Measurements from ENCODE around the gene MED17. TPM values are rescaled to one million over a fixed set of nuclear protein-coding genes. Genes with fewer than 3 reads are reported as not detected.

The MED17 gene
- total RNA-seq (10 to 100 TPM; 26.9 to 38.3 (median 33.4) TPM), polyA plus RNA-seq (10 to 100 TPM; 24.9 to 30.8 TPM)
- long read RNA-seq, donor 1, full-length matches to known transcripts: 65 of 68 reads
- long read RNA-seq, donor 1, partial matches to known transcripts: 2 of 68 reads
- long read RNA-seq, donor 1, other reads (novel, unspliced or antisense): 1 of 68 reads
- long read RNA-seq, donor 2, full-length matches to known transcripts: 15 of 15 reads
- long read RNA-seq, donor 2, partial matches to known transcripts: 0 of 15 reads
- long read RNA-seq, donor 2, other reads (novel, unspliced or antisense): 0 of 15 reads
- long read RNA-seq, donor 3, full-length matches to known transcripts: 35 of 37 reads
- long read RNA-seq, donor 3, partial matches to known transcripts: 1 of 37 reads
- long read RNA-seq, donor 3, other reads (novel, unspliced or antisense): 1 of 37 reads

- no peaks in the 10 kb centered on the region for H3K27me3 ChIP-seq
- intact Hi-C loops (cut with DNase I): loop anchor here in 3 of 4 donors (5.0 kb wide), 1 partner anchor 42 kb away; the partner anchor contains the start of genes C11orf54 (in 3 of the 3) and TAF1D (in 3 of the 3)
- H3K4me1 ChIP-seq (ENCODE audit: insufficient read depth): peaks cover 8% of the 10 kb centered on the region
- H3K9me3 ChIP-seq: no peaks in the 10 kb centered on the region
- 0% methylated on average over 70 to 72 of the region's 72 CpGs for WGBS, 3 donors
- peak; percentile 89 to 92 (median 90) for DNase-seq
- H3K4me3 ChIP-seq: peak within 1 kb of the TSS; percentile 96
- H3K27ac ChIP-seq: peak within 1 kb of the TSS; percentile 37 to 80
- no peaks in the 10 kb centered on the region for H3K36me3 ChIP-seq
- TF ChIP-seq CTCF (IDR thresholded peaks at IDR 0.05) (peak in 1 of 3 donors; percentile 58), EP300 (IDR thresholded peaks at IDR 0.05) (no peak), POLR2A (IDR thresholded peaks at IDR 0.05) (peak; percentile 76)
Observed at GRCh38 chr11:93784145-93784934, at the start of gene MED17. TSS of gene MED17 (plus strand) at chr11:93784282. CDS start at chr11:93784514, 232 bp downstream.

- no peaks in the 10 kb centered on the region for H3K9me3 ChIP-seq
- H3K27ac ChIP-seq: no peak overlapping the region
- H3K27me3 ChIP-seq: no peaks in the 10 kb centered on the region
- intact Hi-C loops (cut with DNase I): no loop called here
- H3K4me1 ChIP-seq (ENCODE audit: insufficient read depth): peaks cover 2% of the 10 kb centered on the region
- H3K4me3 ChIP-seq: no peak overlapping the region
- no peak for DNase-seq
- TF ChIP-seq POLR2A (IDR thresholded peaks at IDR 0.05) (no peak), EP300 (IDR thresholded peaks at IDR 0.05) (no peak), CTCF (IDR thresholded peaks at IDR 0.05) (no peak)
- 63 to 72% (median 65%) methylated on average over 1 of the region's 1 CpG for WGBS, 3 donors
- H3K36me3 ChIP-seq: no peaks in the 10 kb centered on the region
Observed at GRCh38 chr11:93734427-93735222, 49.5 kb upstream of the MED17 start.

GRCh38 chr11:93735627-93736026, 48.5 kb upstream of the MED17 start:
- intact Hi-C loops (cut with DNase I): no loop called here
- TF ChIP-seq EP300 (IDR thresholded peaks at IDR 0.05) (no peak), POLR2A (IDR thresholded peaks at IDR 0.05) (no peak), CTCF (IDR thresholded peaks at IDR 0.05) (no peak)
- DNase-seq: no peak
- H3K4me3 ChIP-seq: no peak overlapping the region
- H3K36me3 ChIP-seq: no peaks in the 10 kb centered on the region
- WGBS, 3 donors: 86 to 90% (median 88%) methylated on average over 1 of the region's 1 CpG
- H3K27ac ChIP-seq: no peak overlapping the region
- no peaks in the 10 kb centered on the region for H3K27me3 ChIP-seq
- peaks cover 2% of the 10 kb centered on the region for H3K4me1 ChIP-seq (ENCODE audit: insufficient read depth)
- H3K9me3 ChIP-seq: no peaks in the 10 kb centered on the region

- DNase-seq: no peak
- Histone ChIP-seq H3K36me3 (no peaks in the 10 kb centered on the region), H3K27ac (no peak overlapping the region), H3K27me3 (no peaks in the 10 kb centered on the region), H3K9me3 (no peaks in the 10 kb centered on the region), H3K4me1 (ENCODE audit: insufficient read depth) (peaks cover 2% of the 10 kb centered on the region), H3K4me3 (no peak overlapping the region)
- intact Hi-C loops (cut with DNase I): no loop called here
- TF ChIP-seq EP300 (IDR thresholded peaks at IDR 0.05) (no peak), POLR2A (IDR thresholded peaks at IDR 0.05) (no peak), CTCF (IDR thresholded peaks at IDR 0.05) (no peak)
Observed at GRCh38 chr11:93736129-93736528, 48.0 kb upstream of the MED17 start.
